C4-2B (cell line): ENCODE data around the gene MLLT10.

Experiments
- H3K27ac ChIP-seq: fragments of 450-650 bp; 2 replicates; pipeline ENCODE4 v1.5.1; 2017
- ZFX ChIP-seq: fragments of 450-650 bp; IDR thresholded peaks from 2 replicates; pipeline ENCODE4 v1.6.1; 2017
- TF ChIP-seq, protein P1 (sequence below): fragments of 450-650 bp; conservative IDR thresholded peaks from 2 replicates; pipeline ENCODE4 v1.5.1; 2017; ENCODE audit warnings: mild to moderate bottlenecking

MLLT10 gene

DNA sequence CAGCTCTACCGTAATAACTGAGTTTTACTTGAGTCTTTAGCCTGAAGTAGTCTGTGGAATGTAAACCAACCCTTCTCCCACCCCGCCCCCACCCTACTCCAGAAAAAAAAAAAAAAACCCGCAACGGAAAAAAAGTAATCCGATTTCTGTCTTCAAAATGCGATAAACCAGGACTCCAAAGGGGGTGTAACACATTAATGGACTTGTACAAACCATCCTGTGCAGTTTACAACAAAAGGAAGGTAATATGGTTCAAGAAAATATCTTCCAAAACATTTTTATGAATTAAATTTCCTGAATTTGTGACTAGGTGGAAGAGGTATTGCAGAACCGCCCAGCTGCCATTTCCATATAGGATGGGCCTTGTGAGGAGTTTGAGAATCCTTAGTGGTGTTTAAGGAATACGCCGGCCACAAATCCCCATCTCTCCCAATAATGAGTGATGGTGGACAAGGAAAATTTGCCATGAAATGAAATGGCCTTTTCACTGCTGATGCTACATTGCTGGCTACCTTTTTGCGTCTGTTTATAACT lies 19.1 kb upstream of the MLLT10 start:
- TF ChIP-seq ZFX = no peak
- TF ChIP-seq, protein P1, sequence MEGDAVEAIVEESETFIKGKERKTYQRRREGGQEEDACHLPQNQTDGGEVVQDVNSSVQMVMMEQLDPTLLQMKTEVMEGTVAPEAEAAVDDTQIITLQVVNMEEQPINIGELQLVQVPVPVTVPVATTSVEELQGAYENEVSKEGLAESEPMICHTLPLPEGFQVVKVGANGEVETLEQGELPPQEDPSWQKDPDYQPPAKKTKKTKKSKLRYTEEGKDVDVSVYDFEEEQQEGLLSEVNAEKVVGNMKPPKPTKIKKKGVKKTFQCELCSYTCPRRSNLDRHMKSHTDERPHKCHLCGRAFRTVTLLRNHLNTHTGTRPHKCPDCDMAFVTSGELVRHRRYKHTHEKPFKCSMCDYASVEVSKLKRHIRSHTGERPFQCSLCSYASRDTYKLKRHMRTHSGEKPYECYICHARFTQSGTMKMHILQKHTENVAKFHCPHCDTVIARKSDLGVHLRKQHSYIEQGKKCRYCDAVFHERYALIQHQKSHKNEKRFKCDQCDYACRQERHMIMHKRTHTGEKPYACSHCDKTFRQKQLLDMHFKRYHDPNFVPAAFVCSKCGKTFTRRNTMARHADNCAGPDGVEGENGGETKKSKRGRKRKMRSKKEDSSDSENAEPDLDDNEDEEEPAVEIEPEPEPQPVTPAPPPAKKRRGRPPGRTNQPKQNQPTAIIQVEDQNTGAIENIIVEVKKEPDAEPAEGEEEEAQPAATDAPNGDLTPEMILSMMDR = no peak
- no peak overlapping the region for H3K27ac ChIP-seq

- H3K27ac ChIP-seq = no peak overlapping the region
- TF ChIP-seq, protein P1 = no peak
- no peak for TF ChIP-seq ZFX
These were observed 18.4 kb upstream of the MLLT10 start for GRCh38 chr10:21515361-21516241.

DNA sequence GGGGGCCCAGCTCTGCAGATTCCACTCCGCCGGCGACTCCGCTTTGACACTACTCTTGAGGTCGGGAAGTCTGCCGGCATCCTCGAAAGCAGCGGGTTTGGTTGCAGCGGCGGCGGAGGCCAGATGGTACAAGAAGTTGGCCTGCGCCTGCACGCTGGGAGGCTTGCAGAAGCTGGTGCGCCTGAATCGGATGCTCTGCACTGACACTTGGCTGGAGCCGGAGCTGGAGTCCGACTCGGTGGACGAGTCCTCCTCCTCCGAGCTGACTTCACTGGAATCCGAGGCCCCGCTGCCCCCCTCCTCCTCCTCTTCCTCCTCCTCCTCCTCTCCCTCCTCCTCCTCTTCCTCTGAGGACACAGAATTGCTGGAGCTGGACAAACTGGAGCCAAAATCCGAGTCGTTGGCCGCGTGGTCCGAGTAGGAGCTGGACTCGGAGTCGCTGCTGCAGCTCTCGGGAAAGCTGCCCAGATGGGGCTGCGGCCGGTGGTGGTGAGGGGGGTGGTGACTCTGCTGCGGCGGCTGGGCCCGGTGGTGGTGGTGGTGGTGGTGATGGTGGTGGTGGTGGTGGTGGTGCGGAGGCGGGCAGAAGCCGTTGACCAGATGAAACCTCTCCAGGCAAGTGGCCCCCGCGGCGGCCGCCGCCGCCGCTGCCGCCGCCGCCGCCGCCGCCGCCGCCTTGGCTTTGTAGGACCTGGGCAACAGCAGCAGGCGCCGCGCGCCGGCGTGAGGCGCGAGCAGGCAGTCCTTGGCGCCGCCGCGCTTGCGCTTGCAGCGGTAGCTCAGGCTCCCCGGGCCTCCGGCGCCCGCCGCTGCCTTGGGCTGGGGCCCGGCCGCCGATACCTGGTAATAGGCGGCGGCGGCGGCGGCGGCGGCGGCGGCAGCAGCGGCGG lies 17.5 kb upstream of the MLLT10 start:
- TF ChIP-seq, protein P1 = no peak
- TF ChIP-seq ZFX = no peak
- H3K27ac ChIP-seq = no peak overlapping the region

DNA sequence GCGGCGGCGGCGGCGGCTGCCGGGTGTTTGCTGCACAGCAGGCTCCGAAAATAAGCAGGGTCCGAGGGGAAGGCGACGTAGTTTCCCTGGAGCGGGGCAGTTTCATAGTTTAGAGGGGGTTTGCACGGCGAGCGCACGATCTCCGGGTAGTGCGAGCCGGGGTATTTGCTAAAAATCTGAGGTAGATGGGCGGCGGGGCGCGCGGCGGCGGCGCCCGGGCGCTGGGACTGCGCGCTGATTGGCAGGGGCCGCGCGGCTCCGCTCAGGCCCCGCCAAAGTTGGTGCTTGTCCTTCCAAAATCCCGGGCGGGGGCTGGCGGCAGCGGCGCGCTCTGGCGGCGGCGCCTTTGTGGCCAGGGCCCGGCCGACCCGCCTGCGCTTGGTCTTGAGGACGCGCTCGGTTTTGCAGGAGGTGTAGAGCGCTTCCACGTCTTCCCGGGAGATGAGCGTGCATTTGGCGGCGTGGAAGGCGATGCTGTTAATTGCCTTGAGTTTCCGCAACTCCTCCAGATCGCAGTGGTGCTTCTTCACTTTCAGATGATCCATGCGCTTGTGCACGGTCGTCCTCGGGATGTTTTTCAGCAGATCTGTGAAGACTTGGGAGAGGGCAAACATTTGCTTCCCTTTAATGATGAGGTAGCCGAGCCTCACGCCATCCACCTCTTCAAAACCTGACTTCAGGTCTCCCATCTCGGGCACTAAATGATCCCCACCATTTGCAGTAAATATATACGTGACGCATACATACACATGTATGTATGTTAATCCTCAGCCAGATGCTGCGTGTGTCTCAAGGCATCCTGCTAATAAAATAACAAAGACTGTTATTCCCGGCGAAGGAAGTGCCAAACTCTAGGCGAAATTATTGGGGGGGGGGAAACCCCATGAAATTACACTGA lies 16.6 kb upstream of the MLLT10 start:
- no peak overlapping the region for H3K27ac ChIP-seq
- TF ChIP-seq, protein P1 = peak; percentile 25; the same call in 1 of the 2 replicates
- TF ChIP-seq ZFX = peak; percentile 35; the same call in 1 of the 2 replicates

DNA sequence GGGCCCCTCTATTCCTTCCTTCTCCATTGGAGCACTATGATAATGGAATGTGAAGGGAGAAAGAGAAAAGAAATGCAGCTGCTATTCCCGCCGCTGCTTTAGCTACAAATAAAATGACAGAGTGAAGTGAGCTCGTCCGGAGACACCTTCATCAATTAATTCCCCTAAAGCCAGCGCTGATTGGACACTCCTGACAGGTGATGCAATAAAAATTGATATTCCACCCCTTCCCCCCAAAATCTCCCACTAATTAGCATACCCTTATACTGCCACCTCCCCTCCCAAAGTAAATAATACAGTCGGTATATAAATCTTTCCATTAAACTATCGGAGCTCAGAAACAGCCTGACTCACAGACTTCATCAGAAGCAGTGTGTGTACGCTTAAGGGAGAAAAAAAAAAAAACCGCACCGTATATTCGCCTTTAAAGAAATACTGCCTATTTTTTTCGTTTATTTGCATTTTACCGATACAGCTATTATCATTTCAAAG lies 15.8 kb upstream of the MLLT10 start:
- TF ChIP-seq, protein P1 = no peak
- no peak for TF ChIP-seq ZFX
- no peak overlapping the region for H3K27ac ChIP-seq

- no peak for TF ChIP-seq ZFX
- H3K27ac ChIP-seq = no peak overlapping the region
These were observed 15.2 kb upstream of the MLLT10 start for GRCh38 chr10:21518641-21519396.
